HG03039 (cell line): ENCODE measurements around the gene TEK.
A peak's percentile ranks its signal among the peaks of the same experiment; 100 is the strongest.

Experiments used
- ATAC-seq: cut with Tn5 transposase; IDR thresholded peaks from one replicate; pipeline ENCODE4 v1.9.1; 2021; ENCODE audit warnings: mild to moderate bottlenecking, moderate library complexity; ENCODE audit not compliant: unreplicated experiment

Gene TEK

GRCh38 chr9:27176971-27177370 lies 67.9 kb downstream of the TEK start:
- no peak for ATAC-seq

DNA sequence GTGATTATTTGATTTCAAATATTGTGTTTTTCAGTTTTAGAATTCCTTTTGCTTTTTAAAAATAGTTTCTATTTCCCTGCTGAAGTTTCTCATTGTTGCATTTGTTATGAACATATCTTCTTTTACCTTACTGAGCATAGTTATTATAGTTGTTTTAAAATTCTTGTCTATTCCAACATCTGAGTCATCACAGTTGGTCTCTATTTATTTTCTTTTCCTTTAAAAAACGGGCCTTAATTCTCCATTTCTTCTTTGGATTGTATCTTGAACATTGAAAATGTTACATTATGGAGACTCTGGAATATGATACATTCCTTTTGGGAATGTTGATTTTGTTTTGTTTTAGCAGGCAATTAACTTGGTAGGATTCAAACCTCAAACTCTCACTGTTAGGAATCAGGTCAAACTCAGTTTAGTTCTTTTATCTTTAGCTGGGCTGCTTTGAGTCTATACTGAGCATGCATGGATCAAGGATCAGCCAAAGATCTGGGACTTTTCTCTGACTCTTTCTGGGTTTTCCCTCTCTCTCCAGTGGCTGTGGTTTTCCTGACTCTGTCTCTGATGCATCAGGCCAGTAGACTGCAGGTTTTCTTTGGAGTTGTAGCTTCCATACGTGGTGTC lies 70.3 kb downstream of the TEK start:
- no peak for ATAC-seq

DNA sequence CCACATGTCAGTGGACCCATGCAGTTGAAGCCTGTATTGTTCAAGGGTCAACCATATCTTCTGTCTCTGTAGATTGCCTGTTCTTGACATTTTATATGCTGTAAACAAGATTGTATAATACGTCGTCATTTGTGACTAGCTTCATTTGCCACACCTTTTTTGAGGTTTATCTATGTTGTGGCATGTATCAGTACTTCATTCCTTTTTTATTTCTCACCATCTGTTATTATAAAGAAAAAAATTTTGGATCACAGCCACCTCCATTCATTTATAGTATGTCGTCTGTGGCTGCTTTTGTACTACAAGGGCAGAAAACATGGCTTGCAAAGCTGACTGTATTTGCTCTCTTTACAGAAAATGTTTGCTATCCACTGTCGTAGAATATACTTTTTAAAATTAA lies 72.4 kb downstream of the TEK start:
- ATAC-seq: no peak

- no peak for ATAC-seq
These were observed 73.4 kb downstream of the TEK start for GRCh38 chr9:27182421-27182820.

DNA sequence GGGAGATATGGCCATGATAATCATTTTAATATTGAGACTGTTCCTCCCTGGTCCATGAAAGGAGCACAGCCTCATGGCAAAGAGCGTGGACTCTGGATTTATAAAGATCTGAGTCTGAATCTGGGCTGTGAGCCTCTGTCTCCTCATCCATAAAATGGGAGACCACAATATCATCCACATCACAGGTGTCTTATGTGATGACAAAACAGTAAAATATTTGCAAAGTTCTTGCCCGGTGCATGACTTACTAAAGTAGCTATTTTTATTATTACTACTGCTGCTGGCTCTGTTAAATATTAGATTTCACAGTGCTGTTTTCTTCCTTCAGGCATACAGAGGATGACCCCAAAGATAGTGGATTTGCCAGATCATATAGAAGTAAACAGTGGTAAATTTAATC lies 74.1 kb downstream of the TEK start:
- ATAC-seq: no peak

GRCh38 chr9:27183701-27184100 lies 74.7 kb downstream of the TEK start:
- ATAC-seq: no peak

GRCh38 chr9:27184556-27185351 lies 75.7 kb downstream of the TEK start:
- no peak for ATAC-seq

- ATAC-seq: no peak
These were observed 79.4 kb downstream of the TEK start for GRCh38 chr9:27188426-27188825.

GRCh38 chr9:27189426-27189825 lies 80.4 kb downstream of the TEK start:
- no peak for ATAC-seq

DNA sequence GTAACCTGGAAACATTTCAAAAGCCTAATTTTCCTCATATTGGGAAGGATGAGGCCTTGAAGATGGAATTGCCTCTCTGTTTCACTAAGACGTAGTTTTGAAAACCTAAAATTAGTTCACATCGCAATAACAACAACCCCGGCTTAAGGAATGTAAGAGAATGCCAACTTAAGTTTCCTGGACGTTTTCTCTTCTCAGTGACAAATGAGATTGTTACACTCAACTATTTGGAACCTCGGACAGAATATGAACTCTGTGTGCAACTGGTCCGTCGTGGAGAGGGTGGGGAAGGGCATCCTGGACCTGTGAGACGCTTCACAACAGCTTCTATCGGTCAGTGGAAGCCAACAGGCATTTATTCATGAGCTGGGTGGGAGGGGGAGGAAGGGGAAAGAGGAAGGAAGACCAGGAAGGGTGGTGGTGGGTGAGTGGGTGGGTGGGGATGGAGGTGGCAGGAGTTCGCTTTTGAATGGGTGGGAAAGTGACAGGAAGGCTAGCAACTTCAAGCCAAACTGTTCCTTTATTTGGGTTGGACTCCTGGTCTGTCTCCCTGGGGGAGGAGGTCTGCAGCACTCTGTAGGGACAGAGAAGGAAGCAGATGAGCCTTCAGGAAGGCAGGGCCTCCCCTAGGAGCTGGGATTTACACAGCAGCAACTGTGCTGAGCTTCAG lies 83.4 kb downstream of the TEK start:
- ATAC-seq: no peak

DNA sequence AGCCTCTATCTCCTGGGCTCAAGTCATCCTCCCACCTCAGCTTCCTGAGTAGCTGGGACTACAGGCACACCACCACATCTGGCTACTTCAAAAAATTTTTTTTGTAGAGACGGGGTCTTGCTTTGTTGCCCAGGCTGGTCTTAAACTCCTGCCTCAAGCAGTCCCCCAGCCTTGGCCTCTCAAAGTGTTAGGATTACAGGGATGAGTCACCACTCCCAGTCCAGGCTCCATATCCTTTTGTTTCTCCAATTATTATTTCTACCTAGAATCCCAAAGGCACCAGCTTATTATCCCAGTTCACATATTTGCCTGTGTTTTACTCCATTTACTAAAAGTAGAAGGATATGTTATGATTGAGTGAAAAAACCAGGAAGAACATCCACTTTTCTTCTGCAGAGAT lies 84.9 kb downstream of the TEK start:
- no peak for ATAC-seq

DNA sequence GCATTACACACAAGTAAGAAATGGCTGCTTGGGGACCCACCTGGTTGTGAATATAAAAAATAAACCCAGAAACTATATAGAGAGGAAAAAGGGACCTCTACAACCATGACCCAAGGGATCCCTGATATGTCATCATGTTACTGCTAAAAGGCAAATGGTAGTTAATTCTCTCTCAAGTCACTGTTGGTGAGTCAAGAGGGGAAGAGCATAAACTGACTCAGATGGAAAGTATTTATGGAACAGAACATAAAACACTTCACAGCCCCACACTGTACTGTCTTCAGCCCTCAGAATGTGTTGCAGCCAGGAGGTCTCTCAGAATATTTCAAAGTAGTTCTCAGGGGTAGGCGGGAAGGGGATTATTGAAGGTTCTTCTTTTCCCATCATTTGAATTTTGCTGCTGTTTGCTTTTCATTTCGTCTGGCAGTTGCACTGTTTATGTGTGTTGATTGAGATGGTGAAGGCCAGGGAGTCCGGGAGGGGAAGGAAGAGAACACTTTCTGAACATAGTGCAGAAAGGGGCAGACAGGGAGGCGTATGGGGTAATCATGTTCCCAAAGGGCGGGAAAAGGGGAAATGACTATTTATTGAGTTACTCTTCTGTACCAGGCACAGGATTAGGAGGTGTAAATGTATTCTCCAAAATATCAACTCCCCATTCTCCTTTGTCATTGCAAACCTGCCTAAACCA lies 85.5 kb downstream of the TEK start:
- peak; percentile 71 for ATAC-seq

GRCh38 chr9:27195191-27195590 lies 86.2 kb downstream of the TEK start:
- ATAC-seq: no peak

- no peak for ATAC-seq
These were observed 87.4 kb downstream of the TEK start for GRCh38 chr9:27196383-27196782.

DNA sequence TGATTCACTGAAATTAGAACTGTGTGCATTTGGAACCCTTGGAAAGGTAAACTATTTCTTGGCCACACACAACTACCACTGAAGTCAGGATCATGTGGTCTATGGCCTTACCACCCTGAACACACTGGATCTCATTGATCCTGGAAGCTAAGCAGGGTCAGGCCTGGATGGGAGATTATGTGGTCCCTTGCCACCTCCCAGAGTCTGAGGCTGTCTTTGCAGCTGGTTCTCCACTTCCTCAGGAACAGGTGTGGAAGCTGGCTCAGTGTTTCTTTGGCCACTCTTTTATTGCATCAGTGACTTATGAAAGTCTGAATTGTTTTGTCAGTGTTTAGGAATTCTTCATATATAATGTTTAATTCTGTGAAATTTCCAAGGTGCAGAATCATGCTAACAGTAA lies 89.2 kb downstream of the TEK start:
- ATAC-seq: no peak

GRCh38 chr9:27202056-27202455 lies 93.0 kb downstream of the TEK start:
- no peak for ATAC-seq

DNA sequence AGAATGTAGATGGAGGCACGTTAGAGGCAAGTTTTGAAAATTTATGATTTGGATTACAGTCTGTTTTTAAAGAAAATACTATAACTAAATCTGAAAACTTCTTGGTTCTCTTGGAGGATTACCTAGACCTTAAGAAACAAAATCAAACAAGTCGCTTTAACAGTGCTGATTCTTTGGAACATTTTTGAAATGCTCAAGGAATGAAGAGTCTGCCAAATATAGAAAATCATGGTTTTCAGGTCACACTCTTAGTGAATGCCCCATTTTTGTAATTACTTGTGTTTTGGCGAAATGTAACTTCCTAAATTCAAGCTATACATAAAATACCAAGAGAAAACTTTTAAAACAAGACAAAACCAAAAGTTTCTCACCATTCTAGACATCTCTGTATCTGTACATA lies 94.8 kb downstream of the TEK start:
- ATAC-seq: no peak

GRCh38 chr9:27204578-27204977 lies 95.6 kb downstream of the TEK start:
- no peak for ATAC-seq

GRCh38 chr9:27205198-27205597 lies 96.2 kb downstream of the TEK start:
- ATAC-seq: no peak

DNA sequence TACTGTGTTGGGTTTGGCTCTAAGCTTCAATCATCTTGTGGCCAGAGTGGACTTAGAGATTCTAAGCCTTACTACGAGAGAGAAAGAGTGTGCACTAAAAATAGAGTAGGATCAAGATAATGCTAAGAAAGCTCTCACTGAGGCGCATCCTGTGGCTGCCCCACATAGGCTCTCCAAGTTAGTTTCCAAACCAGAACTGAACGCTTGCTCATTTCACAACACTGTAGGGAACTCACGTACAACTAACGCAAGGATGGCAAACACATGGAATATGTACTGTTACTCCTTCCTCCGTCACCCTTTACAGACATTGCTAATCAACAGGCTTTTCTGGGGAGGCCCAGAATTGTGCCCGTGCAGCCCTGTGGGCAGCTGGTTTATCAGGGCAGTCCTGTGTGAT lies 97.0 kb downstream of the TEK start:
- no peak for ATAC-seq

GRCh38 chr9:27209034-27209433 lies 100.0 kb downstream of the TEK start:
- ATAC-seq: no peak

- ATAC-seq: no peak
These were observed 101.6 kb downstream of the TEK start for GRCh38 chr9:27210588-27210987.
